HG02973 (cell line): Measurements from ENCODE around the gene DTX2.
"Not testable (repeated sequence)": the region's sequence is repeated elsewhere in the genome, so short reads cannot be mapped to it uniquely, and the experiment has no call there.

Experiments used
- ATAC-seq: cut with Tn5 transposase; IDR thresholded peaks from one replicate; pipeline ENCODE4 v1.9.1; 2021; ENCODE audit warnings: moderate library complexity; ENCODE audit not compliant: unreplicated experiment

Gene DTX2

DNA sequence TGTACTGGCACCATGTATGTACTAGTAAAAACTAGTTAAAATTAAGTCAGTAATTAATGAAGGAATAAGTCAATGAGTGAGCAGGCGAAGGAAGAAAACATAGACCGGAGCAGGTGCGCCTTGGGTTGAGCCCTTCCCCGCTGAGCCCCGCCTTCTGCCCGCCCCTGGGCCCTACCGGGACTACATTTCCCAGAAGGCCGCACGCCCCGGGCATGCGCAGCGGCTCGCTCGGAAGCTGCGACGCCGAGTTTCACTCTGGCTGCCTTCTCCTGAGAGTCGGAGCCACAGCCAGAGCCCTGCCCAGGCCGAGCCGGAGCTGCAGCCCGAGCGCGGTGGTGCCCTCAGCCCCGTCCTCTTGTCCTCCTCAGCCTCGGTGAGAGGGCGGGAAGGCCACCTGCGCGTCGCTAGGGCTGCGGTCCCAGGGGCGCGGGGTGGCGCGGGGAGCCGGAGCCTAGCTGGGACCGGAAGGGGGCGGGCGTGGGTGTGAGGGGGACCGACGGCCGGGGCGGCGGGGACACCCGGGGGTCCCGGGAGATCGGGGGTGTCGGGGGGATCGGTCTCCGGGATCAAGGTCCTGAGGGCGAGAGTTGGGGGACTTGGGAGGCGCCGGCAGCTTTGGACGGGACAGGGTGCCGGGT lies at the start of gene DTX2:
DTX2 (plus strand) TSS at position 246 of the 638 bp plus-strand sequence. CDS start 18,801 bp downstream, outside the sequence.
- peak; percentile 96 for ATAC-seq

- ATAC-seq = no peak
Observed at GRCh38 chr7:76412249-76412648, 49.3 kb upstream of the DTX2 start.

DNA sequence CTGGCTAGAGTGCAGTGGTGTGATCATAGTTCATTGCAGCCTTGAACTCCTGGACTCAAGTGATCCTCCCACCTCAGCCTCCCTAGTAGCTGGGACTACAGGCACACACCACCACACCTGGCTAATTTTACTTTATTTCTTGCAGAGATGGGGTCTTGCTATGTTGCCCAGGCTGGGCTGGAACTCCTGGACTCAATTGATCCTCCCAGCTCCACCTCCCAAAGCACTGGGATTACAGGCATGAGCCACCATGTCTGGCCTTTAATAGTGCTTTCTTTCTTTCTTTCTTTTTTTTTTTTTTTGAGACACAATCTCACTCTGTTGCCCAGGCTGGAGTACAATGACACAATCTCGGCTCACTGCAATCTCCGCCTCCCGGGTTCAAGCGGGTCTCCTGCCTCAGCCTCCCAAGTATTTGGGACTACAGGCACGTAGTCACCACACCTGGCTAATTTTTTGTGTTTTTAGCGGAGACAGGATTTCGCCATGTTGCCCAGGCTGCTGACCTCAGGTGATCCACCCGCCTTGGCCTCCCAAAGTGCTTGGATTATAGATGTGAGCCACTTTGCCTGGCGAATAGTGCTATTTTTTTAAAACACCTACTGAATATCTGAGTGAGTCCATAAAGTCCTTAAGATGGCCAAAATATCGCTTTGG lies 43.7 kb upstream of the DTX2 start:
- not testable (repeated sequence) for ATAC-seq

- ATAC-seq = not testable (repeated sequence)
Observed at GRCh38 chr7:76421097-76421496, 40.4 kb upstream of the DTX2 start.

- ATAC-seq = no peak
Observed at GRCh38 chr7:76423666-76424412, 37.7 kb upstream of the DTX2 start.

DNA sequence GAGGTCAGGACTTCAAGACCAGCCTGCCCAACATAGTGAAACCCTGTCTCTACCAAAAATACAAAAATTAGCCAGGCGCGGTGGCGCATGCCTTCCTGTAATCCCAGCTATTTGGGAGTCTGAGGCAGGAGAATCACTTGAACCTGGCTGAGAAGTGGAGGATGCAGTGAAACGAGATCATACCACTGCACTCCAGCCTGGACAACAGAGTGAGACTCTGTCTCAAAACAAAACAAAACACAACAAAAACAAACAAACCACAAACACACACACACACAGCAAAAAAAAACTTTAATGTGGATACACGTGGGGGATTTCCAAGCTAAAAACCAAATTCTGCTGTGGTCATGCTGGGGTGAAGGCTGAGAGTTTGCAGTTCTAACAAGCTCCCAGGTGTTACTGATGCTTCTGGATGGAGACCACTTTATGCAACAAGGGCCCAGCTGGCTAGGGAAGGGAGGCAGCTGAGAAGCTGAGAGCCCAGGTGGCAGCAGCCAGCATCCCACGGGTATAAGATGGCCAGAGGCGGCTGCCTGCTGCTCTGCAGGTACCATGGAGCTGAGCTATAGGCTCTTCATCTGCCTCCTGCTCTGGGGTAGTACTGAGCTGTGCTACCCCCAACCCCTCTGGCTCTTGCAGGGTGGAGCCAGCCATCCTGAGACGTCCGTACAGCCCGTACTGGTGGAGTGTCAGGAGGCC lies 36.9 kb upstream of the DTX2 start, which contains the start of gene ZP3:
ZP3 (plus strand) TSS at position 538 of the 699 bp plus-strand sequence; CDS start at position 553, 15 bp downstream.
- peak; percentile 59 for ATAC-seq

- no peak for ATAC-seq
Observed at GRCh38 chr7:76425156-76425555, 36.4 kb upstream of the DTX2 start.

- not testable (repeated sequence) for ATAC-seq
Observed at GRCh38 chr7:76425558-76425957, 36.0 kb upstream of the DTX2 start.

- no peak for ATAC-seq
Observed at GRCh38 chr7:76426246-76426645, 35.3 kb upstream of the DTX2 start.

GRCh38 chr7:76427635-76428034 lies 33.9 kb upstream of the DTX2 start:
- ATAC-seq = no peak

- ATAC-seq = no peak
Observed at GRCh38 chr7:76428149-76428823, 33.2 kb upstream of the DTX2 start.

DNA sequence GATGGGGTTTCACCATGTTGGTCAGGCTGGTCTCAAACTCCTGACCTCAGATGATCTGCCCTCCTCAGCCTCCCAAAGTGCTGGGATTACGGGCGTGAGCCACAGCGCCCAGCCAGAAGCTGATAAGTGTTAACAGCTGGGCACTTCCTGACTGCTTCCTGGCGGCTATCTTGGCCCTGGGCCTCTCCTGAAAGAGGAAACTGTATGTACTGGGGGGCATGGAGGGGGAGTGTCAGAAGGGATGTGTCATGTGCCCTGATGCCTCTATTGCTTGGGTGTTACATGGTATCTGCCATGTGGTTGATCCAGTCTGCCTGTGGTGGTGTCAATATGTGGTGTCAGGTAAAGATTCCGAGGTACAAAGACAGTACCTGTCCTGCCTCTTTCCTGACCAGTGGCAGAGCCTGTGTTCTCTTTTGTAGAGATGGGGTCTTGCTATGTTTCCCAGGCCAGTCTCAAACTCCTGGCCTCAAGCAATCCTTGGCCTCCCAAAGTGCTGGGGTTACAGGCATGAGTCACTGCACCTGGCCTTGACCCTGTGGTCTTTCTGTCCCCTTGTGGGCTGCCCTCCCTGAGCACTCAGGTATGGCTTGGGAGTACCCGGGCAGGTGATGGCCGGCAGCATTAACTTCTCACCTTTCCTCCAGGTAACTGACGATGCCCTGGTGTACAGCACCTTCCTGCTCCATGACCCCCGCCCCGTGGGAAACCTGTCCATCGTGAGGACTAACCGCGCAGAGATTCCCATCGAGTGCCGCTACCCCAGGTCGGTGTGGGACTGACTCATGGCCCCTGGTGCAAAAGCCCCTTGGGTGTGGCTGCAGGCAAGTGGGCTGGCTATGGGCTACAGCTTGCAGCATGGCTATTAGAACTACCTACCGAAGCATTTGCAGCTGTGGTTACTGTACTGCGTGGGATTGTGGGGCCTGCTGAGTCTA lies 32.4 kb upstream of the DTX2 start:
- no peak for ATAC-seq

DNA sequence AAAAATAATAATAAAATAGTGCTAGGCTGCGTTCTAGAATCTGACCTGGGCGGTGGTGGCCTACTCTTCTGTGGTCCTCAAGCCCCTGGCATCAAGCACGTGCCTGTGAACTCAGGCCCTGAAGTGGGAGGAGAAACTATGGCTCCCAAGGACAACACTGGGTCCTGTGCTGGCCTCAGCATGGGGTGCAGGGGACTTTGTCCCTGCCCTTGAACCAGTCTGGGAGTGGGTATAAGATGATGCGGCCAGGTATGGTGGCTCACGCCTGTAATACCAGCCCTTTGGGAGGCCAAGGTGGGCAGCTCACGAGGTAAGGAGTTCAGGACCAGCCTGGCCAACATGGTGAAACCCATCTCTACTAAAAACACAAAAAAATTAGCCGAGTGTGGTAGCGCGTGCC lies 31.3 kb upstream of the DTX2 start:
- ATAC-seq = no peak

- ATAC-seq = no peak
Observed at GRCh38 chr7:76430836-76431235, 30.7 kb upstream of the DTX2 start.

GRCh38 chr7:76437873-76438272 lies 23.6 kb upstream of the DTX2 start:
- ATAC-seq = not testable (repeated sequence)

DNA sequence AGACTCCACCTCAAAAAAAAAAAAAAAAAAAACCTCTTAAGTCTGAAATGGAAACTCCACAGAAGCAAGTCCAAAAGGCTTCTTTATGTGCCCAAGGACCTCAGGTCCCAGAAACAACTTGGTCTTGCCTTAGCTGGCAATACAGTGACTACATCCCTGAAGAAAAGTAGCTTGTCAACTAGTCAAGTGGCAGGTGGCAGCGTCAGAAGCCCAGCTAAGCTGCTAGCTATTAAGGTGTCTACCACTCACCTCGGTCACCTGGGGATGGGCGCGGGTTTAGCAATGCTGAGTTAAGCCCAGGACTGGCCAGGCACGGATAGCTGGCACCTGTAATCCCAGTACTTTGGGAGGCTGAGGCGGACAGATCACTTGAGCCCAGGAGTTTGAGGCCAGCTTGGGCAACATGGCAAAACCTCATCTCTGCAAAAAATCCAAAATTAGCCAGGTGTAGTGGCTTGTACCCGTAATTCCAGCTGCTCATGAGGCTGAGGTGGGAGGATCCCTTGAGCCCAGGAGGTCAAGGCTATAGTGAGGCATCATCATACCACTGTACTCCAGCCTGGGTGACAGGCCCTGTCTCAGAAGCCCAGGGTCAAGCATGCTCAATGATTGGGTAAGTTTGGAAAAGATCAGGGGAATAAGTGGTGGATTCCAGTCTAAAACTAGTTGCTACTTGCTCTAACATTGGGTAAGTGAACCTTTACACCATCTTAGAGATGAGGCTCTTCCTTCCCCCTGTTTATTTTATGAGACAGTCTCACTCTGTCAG lies 22.2 kb upstream of the DTX2 start:
- ATAC-seq = not testable (repeated sequence)

DNA sequence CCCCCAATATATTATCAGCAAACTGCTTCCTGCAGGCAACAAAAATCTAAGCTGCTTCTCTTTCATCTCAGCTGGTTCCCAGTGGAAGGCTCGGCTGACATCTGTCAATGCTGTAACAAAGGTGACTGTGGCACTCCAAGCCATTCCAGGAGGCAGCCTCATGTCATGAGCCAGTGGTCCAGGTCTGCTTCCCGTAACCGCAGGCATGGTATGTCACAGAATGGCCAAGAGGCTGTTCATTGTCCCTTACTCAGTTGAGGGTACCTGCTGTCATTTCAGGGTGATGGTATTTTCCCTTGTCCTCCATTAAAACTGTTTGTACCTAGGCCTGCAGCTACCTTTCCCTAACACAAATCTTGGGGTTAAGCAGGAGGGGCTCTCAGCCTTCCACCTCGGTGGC lies 21.1 kb upstream of the DTX2 start:
- ATAC-seq = not testable (repeated sequence)

- not testable (repeated sequence) for ATAC-seq
Observed at GRCh38 chr7:76441792-76442191, 19.7 kb upstream of the DTX2 start.
